Subcutaneous abdominal adipose tissue (tissue), 5 donors: ENCODE measurements around the gene F2RL2.

Experiments
- H3K27ac ChIP-seq: one replicate; pipeline ENCODE4 v1.7.0; 2013; ENCODE audit warnings: low read depth, mild to moderate bottlenecking, inconsistent platforms, low read length, moderate library complexity
- H3K27me3 ChIP-seq, 5 donors: one replicate each; pipeline ENCODE4 v1.7.0; 2013; ENCODE audit warnings: low read length in 5 of 5, inconsistent platforms in 1 of 5; ENCODE audit not compliant: control insufficient read depth in 5 of 5, insufficient read depth in 4 of 5
- H3K36me3 ChIP-seq, 5 donors: one replicate each; pipeline ENCODE4 v1.7.0; 2013; ENCODE audit warnings: low read length in 5 of 5; ENCODE audit not compliant: control insufficient read depth in 5 of 5, insufficient read depth in 5 of 5
- H3K4me1 ChIP-seq, 5 donors: one replicate each; pipeline ENCODE4 v1.7.0; 2013; ENCODE audit warnings: low read length in 5 of 5, mild to moderate bottlenecking in 3 of 5, moderate library complexity in 1 of 5; ENCODE audit not compliant: control insufficient read depth in 5 of 5, insufficient read depth in 5 of 5
- H3K4me3 ChIP-seq, 5 donors: one replicate each; pipeline ENCODE4 v1.7.0; 2013; ENCODE audit warnings: low read length in 5 of 5, low read depth in 1 of 5
- H3K9ac ChIP-seq, 5 donors: one replicate each; pipeline ENCODE4 v1.7.0; 2013; ENCODE audit warnings: low read length in 5 of 5, mild to moderate bottlenecking in 4 of 5, moderate library complexity in 3 of 5
- H3K9me3 ChIP-seq, 5 donors: one replicate each; pipeline ENCODE4 v1.7.0; 2013; ENCODE audit warnings: low read length in 5 of 5; ENCODE audit not compliant: control insufficient read depth in 5 of 5
- donor health status: healthy.
- donor health status: healthy.
- donor health status: healthy.
- donor health status: healthy.
- donor health status: healthy.

The F2RL2 gene

GRCh38 chr5:76576996-76577395, 46.2 kb downstream of the F2RL2 start:
- Histone ChIP-seq H3K27me3 (no peaks in the 10 kb centered on the region), H3K4me3 (no peak overlapping the region), H3K27ac (no peak overlapping the region), H3K4me1 (peaks cover 0 to 11% (median 2%) of the 10 kb centered on the region in 5 donors), H3K9me3 (no peaks in the 10 kb centered on the region), H3K9ac (no peak overlapping the region), H3K36me3 (no peaks in the 10 kb centered on the region)

- H3K4me3 ChIP-seq, result no peak overlapping the region
- peaks cover 0 to 14% (median 6%) of the 10 kb centered on the region in 5 donors for H3K4me1 ChIP-seq
- no peak overlapping the region for H3K27ac ChIP-seq
- no peaks in the 10 kb centered on the region for H3K27me3 ChIP-seq
- no peaks in the 10 kb centered on the region for H3K9me3 ChIP-seq
- no peak overlapping the region for H3K9ac ChIP-seq
- no peaks in the 10 kb centered on the region for H3K36me3 ChIP-seq
Measured at GRCh38 chr5:76576450-76576849, 46.8 kb downstream of the F2RL2 start.

- Histone ChIP-seq H3K9ac (no peak overlapping the region), H3K4me1 (peaks cover 0 to 6% (median 0%) of the 10 kb centered on the region in 5 donors), H3K36me3 (no peaks in the 10 kb centered on the region), H3K27ac (no peak overlapping the region), H3K9me3 (no peaks in the 10 kb centered on the region), H3K27me3 (no peaks in the 10 kb centered on the region), H3K4me3 (no peak overlapping the region)
Measured at GRCh38 chr5:76571559-76571958, 51.6 kb downstream of the F2RL2 start.

- Histone ChIP-seq H3K27me3 (no peaks in the 10 kb centered on the region), H3K4me3 (no peak overlapping the region), H3K4me1 (peaks cover 0 to 6% (median 0%) of the 10 kb centered on the region in 5 donors), H3K27ac (no peak overlapping the region), H3K9ac (no peak overlapping the region), H3K9me3 (no peaks in the 10 kb centered on the region), H3K36me3 (no peaks in the 10 kb centered on the region)
Measured at GRCh38 chr5:76570153-76570552, 53.0 kb downstream of the F2RL2 start.
